Esophagus muscularis mucosa (tissue), 4 donors: ENCODE data around the gene RAB3C. TPM values are rescaled to one million over a fixed set of nuclear protein-coding genes. Genes with fewer than 3 reads are reported as not detected.

Source experiments
- DNase-seq: peaks from one replicate; pipeline ENCODE4 v3.0.0-alpha.2; 2017; ENCODE audit errors: extremely low spot score
- H3K27ac ChIP-seq, 4 donors: fragments of 200-600 bp; sonication (generic); replicated peaks in 1 of 4; 1 replicate in 3 of 4; 2 replicates in 1 of 4; pipeline ENCODE4 v1.5.1; 2016 to 2019; ENCODE audit warnings: mild to moderate bottlenecking in 1 of 4
- H3K27me3 ChIP-seq, 4 donors: fragments of 200-600 bp; sonication (generic); one replicate each; pipeline versions ENCODE4 v1.5.1 to v1.6.0; 2016 to 2019
- H3K36me3 ChIP-seq, 4 donors: fragments of 200-600 bp; sonication (generic); one replicate each; pipeline ENCODE4 v1.5.1; 2016 to 2019
- H3K4me1 ChIP-seq, 4 donors: fragments of 200-600 bp; sonication (generic); one replicate each; pipeline ENCODE4 v1.5.1; 2016 to 2019
- H3K4me3 ChIP-seq, 4 donors: fragments of 200-600 bp; sonication (generic); 1 replicate in 2 of 4; 2 replicates in 2 of 4; pipeline ENCODE4 v1.5.1; 2016 to 2019; ENCODE audit warnings: mild to moderate bottlenecking in 4 of 4, moderate library complexity in 1 of 4
- H3K9me3 ChIP-seq, 4 donors: fragments of 200-600 bp; sonication (generic); 1 replicate in 3 of 4; 2 replicates in 1 of 4; pipeline ENCODE4 v1.5.1; 2016 to 2019
- CTCF ChIP-seq, 3 experiments: fragments of 200-600 bp in 2 of 3; fragments of 450-650 bp in 1 of 3; sonication (generic) in 2 of 3; IDR thresholded peaks; one replicate each; pipeline ENCODE4 v1.5.1; 2017 to 2019; ENCODE audit warnings: antibody characterized with exemption in 3 of 3, mild to moderate bottlenecking in 2 of 3, moderate library complexity in 1 of 3
- EP300 ChIP-seq: sonication (generic); formaldehyde crosslinking; IDR thresholded peaks from one replicate; pipeline ENCODE4 v1.6.1; 2017; ENCODE audit warnings: antibody characterized with exemption
- POLR2A ChIP-seq: fragments of 450-650 bp; IDR thresholded peaks from one replicate; pipeline ENCODE4 v1.6.1; 2017; ENCODE audit warnings: antibody characterized with exemption, moderate library complexity, mild to moderate bottlenecking, low read depth
- POLR2AphosphoS5 ChIP-seq, 2 donors: sonication (generic); formaldehyde crosslinking; IDR thresholded peaks; one replicate each; pipeline ENCODE4 v1.6.1; 2017; ENCODE audit warnings: antibody characterized with exemption in 2 of 2
- whole genome bisulfite sequencing: methylation state at CpG from one replicate; pipeline ENCODE4 v1.1.5; 2018; 5-methylcytosine and 5-hydroxymethylcytosine counted together
- intact Hi-C: fragments of 100-400 bp; cut with DNase I; formaldehyde crosslinking; loops from one replicate; pipeline ENCODE4 v1.15.1; 2023
- total RNA-seq, 4 donors: library from RNA; depleted of rRNA; stranded (reverse); fragments of >200 nt; gene quantifications; one replicate each; pipeline versions ENCODE4 v1.1.0 to v1.2.1, GENCODE V29; 2016

RAB3C gene
- total RNA-seq, 4 donors from 2014 or later, result 2.6 to 9.6 (median 5.9) TPM

- TF ChIP-seq POLR2AphosphoS5 (IDR thresholded peaks at IDR 0.05) (no peak), CTCF (IDR thresholded peaks at IDR 0.05) (no peak), EP300 (no peak), POLR2A (no peak)
- no peak for DNase-seq
- intact Hi-C loops, result no loop called here
- H3K27me3 ChIP-seq, result no peaks in the 10 kb centered on the region
- H3K27ac ChIP-seq, result no peak overlapping the region
- no peaks in the 10 kb centered on the region for H3K9me3 ChIP-seq
- no peaks in the 10 kb centered on the region for H3K4me1 ChIP-seq
- H3K36me3 ChIP-seq, result no peaks in the 10 kb centered on the region
- no peak overlapping the region for H3K4me3 ChIP-seq
Observed at GRCh38 chr5:58898538-58898937, 315.7 kb downstream of the RAB3C start.

- intact Hi-C loops, result no loop called here
- 87% methylated on average over 11 of the region's 11 CpGs for WGBS
Observed at GRCh38 chr5:58901271-58901670, 318.4 kb downstream of the RAB3C start.

GRCh38 chr5:58902305-58902704 lies 319.4 kb downstream of the RAB3C start:
- Histone ChIP-seq H3K36me3 (no peaks in the 10 kb centered on the region), H3K27ac (no peak overlapping the region), H3K27me3 (no peaks in the 10 kb centered on the region), H3K4me1 (no peaks in the 10 kb centered on the region), H3K4me3 (no peak overlapping the region), H3K9me3 (peaks cover 0 to 4% (median 0%) of the 10 kb centered on the region in 4 donors)
- intact Hi-C loops, result no loop called here
- peak; percentile 72 for DNase-seq
- TF ChIP-seq POLR2AphosphoS5 (IDR thresholded peaks at IDR 0.05), result no peak
- no peak for TF ChIP-seq EP300
- TF ChIP-seq CTCF (IDR thresholded peaks at IDR 0.05), result no peak
- TF ChIP-seq POLR2A, result no peak

More at GRCh38 chr5:58901271-58901670, 318.4 kb downstream of the RAB3C start:
- no peaks in the 10 kb centered on the region for H3K36me3 ChIP-seq
- no peak overlapping the region for H3K4me3 ChIP-seq
- TF ChIP-seq EP300 (no peak), CTCF (IDR thresholded peaks at IDR 0.05) (no peak), POLR2A (no peak), POLR2AphosphoS5 (IDR thresholded peaks at IDR 0.05) (no peak)
- no peaks in the 10 kb centered on the region for H3K4me1 ChIP-seq
- no peak overlapping the region for H3K27ac ChIP-seq
- peak; percentile 78 for DNase-seq
- peaks cover 0 to 1% (median 0%) of the 10 kb centered on the region in 4 donors for H3K9me3 ChIP-seq
- H3K27me3 ChIP-seq, result no peaks in the 10 kb centered on the region

- no peak overlapping the region for H3K4me3 ChIP-seq
- 92% methylated on average over 2 of the region's 2 CpGs for WGBS
- H3K4me1 ChIP-seq, result no peaks in the 10 kb centered on the region
- H3K27me3 ChIP-seq, result no peaks in the 10 kb centered on the region
- H3K36me3 ChIP-seq, result no peaks in the 10 kb centered on the region
- intact Hi-C loops, result no loop called here
- H3K27ac ChIP-seq, result no peak overlapping the region
- peaks cover 0 to 4% (median 0%) of the 10 kb centered on the region in 4 donors for H3K9me3 ChIP-seq
- no peak for TF ChIP-seq POLR2A
- TF ChIP-seq EP300, result no peak
- no peak for TF ChIP-seq POLR2AphosphoS5 (IDR thresholded peaks at IDR 0.05)
- TF ChIP-seq CTCF (IDR thresholded peaks at IDR 0.05), result no peak
- peak; percentile 17 for DNase-seq
Observed at GRCh38 chr5:58902765-58903164, 319.9 kb downstream of the RAB3C start.

GRCh38 chr5:58904737-58905136 lies 321.9 kb downstream of the RAB3C start:
- H3K4me1 ChIP-seq, result no peaks in the 10 kb centered on the region
- no peak overlapping the region for H3K4me3 ChIP-seq
- intact Hi-C loops, result no loop called here
- peak; percentile 62 for DNase-seq
- no peaks in the 10 kb centered on the region for H3K27me3 ChIP-seq
- H3K9me3 ChIP-seq, result peaks cover 0 to 4% (median 0%) of the 10 kb centered on the region in 4 donors
- H3K36me3 ChIP-seq, result no peaks in the 10 kb centered on the region
- no peak overlapping the region for H3K27ac ChIP-seq
- WGBS, result 80% methylated on average over 4 of the region's 4 CpGs
- TF ChIP-seq POLR2AphosphoS5 (IDR thresholded peaks at IDR 0.05) (no peak), POLR2A (no peak), EP300 (no peak), CTCF (IDR thresholded peaks at IDR 0.05) (no peak)
